Prostate gland (tissue), 2 donors: ENCODE results near the gene ZNF280B.

ENCODE experiments used
- CTCF ChIP-seq, 4 experiments: fragments of 200-600 bp in 2 of 4; fragments of 450-650 bp in 2 of 4; sonication (generic) in 2 of 4; IDR thresholded peaks; 1 replicate in 3 of 4; 2 replicates in 1 of 4; pipeline ENCODE4 v1.5.1; 2016 to 2019; ENCODE audit warnings: antibody characterized with exemption in 4 of 4, mild to moderate bottlenecking in 2 of 4, moderate library complexity in 2 of 4
- POLR2A ChIP-seq: fragments of 450-650 bp; IDR thresholded peaks from one replicate; pipeline ENCODE4 v1.6.1; 2016; ENCODE audit warnings: antibody characterized with exemption, mild to moderate bottlenecking
- POLR2AphosphoS5 ChIP-seq: sonication (generic); formaldehyde crosslinking; IDR thresholded peaks from one replicate; pipeline ENCODE4 v1.6.1; 2017; ENCODE audit warnings: antibody characterized with exemption

- TF ChIP-seq CTCF (IDR thresholded peaks at IDR 0.05), result no peak
- TF ChIP-seq POLR2A, result no peak
- no peak for TF ChIP-seq POLR2AphosphoS5
Measured at GRCh38 chr22:22520020-22520656, 11.6 kb upstream of the ZNF280B start, which contains the start of gene ZNF280A.
